BJ (cell line): ENCODE results near the gene TOP2A. TPM values are rescaled to one million over a fixed set of nuclear protein-coding genes. Genes with fewer than 3 reads are reported as not detected.

Experiments used
- CTCF ChIA-PET: fragments of 350-600 bp; formaldehyde crosslinking; extraction: SDS; loops from one replicate; lab custom pipeline; 2021; ENCODE audit warnings: antibody characterized with exemption, inconsistent platforms; lab: Yijun Ruan, JAX
- POLR2A ChIA-PET: fragments of 300-600 bp; sonication (Branson Sonifier 250); formaldehyde crosslinking; extraction: SDS; loops from one replicate; lab custom pipeline; 2021; ENCODE audit warnings: antibody characterized with exemption; lab: Charles Lee
- DNase-seq: peaks from one replicate; pipeline ENCODE4 v3.0.0-alpha.2; 2011; ENCODE audit warnings: low read depth
- H3K27me3 ChIP-seq: 2 replicates; pipeline ENCODE4 v1.6.0; 2011; ENCODE audit warnings: low read length; ENCODE audit not compliant: control insufficient read depth, insufficient read depth
- H3K36me3 ChIP-seq: 2 replicates; pipeline ENCODE4 v1.5.1; 2011; ENCODE audit warnings: low read length; ENCODE audit not compliant: control insufficient read depth, insufficient read depth
- H3K4me3 ChIP-seq: 2 replicates; pipeline ENCODE4 v1.5.1; 2011; ENCODE audit warnings: low read depth, mild to moderate bottlenecking, control low read depth, low read length
- polyA plus RNA-seq: library from polyadenylated mRNA; depleted of rRNA; stranded (reverse); fragments of >200 nt; gene quantifications from 2 replicates; pipeline ENCODE4 v1.2.3, GENCODE V29; 2011
- TF ChIP-seq, protein P1 (sequence below): IDR thresholded peaks from 2 replicates; pipeline ENCODE4 v1.5.1; 2011; ENCODE audit warnings: low read depth, mild to moderate bottlenecking, control low read depth, inconsistent platforms, low read length, moderate library complexity; ENCODE audit not compliant: insufficient read depth

Gene TOP2A
- polyA plus RNA-seq, 1 experiment: 31.8 TPM

DNA sequence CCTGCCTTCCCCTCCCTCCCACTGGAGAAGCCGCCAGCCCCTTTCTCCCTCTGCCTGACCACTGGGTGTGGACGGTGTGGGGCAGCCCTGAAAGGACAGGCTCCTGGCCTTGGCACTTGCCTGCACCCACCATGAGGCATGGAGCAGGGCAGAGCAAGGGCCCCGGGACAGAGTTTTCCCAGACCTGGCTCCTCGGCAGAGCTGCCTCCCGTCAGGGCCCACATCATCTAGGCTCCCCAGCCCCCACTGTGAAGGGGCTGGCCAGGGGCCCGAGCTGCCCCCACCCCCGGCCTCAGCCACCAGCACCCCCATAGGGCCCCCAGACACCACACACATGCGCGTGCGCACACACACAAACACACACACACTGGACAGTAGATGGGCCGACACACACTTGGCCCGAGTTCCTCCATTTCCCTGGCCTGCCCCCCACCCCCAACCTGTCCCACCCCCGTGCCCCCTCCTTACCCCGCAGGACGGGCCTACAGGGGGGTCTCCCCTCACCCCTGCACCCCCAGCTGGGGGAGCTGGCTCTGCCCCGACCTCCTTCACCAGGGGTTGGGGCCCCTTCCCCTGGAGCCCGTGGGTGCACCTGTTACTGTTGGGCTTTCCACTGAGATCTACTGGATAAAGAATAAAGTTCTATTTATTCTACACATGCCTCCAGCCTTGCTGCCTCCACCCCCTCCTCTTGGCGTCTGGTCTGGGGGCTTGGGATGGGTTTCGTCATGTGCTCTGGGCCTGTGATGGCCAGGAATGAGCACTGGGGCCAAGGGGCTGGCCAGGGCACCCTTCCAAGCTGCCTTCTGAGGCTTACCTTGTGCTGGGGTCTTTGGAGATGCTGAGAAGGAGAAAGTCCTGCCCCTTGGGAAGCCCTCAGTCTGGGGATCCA, 60.5 kb downstream of the TOP2A start:
- CTCF ChIA-PET: interaction anchor here (0.6 to 28.2 kb wide), 17 partner anchors 9 to 1308 kb away, joined by 3 to 762 read pairs (median 5); partner anchors contain the start of gene RARA
- no peak for DNase-seq

DNA sequence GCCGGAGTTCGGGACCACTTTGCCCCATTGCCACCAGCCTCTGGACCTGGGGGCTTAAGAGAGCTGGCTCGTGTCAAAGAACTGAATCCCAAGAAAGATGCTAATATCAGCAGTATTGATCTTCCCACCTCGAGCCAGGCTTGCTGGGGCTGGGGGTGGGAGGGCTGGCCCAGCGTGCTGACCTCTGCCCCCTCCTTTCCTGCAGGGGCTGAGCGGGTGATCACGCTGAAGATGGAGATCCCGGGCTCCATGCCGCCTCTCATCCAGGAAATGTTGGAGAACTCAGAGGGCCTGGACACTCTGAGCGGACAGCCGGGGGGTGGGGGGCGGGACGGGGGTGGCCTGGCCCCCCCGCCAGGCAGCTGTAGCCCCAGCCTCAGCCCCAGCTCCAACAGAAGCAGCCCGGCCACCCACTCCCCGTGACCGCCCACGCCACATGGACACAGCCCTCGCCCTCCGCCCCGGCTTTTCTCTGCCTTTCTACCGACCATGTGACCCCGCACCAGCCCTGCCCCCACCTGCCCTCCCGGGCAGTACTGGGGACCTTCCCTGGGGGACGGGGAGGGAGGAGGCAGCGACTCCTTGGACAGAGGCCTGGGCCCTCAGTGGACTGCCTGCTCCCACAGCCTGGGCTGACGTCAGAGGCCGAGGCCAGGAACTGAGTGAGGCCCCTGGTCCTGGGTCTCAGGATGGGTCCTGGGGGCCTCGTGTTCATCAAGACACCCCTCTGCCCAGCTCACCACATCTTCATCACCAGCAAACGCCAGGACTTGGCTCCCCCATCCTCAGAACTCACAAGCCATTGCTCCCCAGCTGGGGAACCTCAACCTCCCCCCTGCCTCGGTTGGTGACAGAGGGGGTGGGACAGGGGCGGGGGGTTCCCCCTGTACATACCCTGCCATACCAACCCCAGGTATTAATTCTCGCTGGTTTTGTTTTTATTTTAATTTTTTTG, 61.6 kb downstream of the TOP2A start:
- Histone ChIP-seq H3K4me3 (no peak overlapping the region), H3K36me3 (peaks cover 33% of the 10 kb centered on the region), H3K27me3 (no peaks in the 10 kb centered on the region; the same call in 1 of the 2 replicates)
- ChIA-PET CTCF (interaction anchor here (0.9 to 28.2 kb wide), 12 partner anchors 9 to 203 kb away, joined by 3 to 762 read pairs (median 11); partner anchors contain the start of gene RARA), POLR2A (no interaction called here)
- TF ChIP-seq, protein P1, sequence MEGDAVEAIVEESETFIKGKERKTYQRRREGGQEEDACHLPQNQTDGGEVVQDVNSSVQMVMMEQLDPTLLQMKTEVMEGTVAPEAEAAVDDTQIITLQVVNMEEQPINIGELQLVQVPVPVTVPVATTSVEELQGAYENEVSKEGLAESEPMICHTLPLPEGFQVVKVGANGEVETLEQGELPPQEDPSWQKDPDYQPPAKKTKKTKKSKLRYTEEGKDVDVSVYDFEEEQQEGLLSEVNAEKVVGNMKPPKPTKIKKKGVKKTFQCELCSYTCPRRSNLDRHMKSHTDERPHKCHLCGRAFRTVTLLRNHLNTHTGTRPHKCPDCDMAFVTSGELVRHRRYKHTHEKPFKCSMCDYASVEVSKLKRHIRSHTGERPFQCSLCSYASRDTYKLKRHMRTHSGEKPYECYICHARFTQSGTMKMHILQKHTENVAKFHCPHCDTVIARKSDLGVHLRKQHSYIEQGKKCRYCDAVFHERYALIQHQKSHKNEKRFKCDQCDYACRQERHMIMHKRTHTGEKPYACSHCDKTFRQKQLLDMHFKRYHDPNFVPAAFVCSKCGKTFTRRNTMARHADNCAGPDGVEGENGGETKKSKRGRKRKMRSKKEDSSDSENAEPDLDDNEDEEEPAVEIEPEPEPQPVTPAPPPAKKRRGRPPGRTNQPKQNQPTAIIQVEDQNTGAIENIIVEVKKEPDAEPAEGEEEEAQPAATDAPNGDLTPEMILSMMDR: no peak
- no peak for DNase-seq

More for the DNA sequence above, 60.5 kb downstream of the TOP2A start:
- POLR2A ChIA-PET: no interaction called here
- Histone ChIP-seq H3K27me3 (no peaks in the 10 kb centered on the region; the same call in 1 of the 2 replicates), H3K36me3 (peaks cover 27% of the 10 kb centered on the region), H3K4me3 (no peak overlapping the region)
- TF ChIP-seq, protein P1: no peak

DNA sequence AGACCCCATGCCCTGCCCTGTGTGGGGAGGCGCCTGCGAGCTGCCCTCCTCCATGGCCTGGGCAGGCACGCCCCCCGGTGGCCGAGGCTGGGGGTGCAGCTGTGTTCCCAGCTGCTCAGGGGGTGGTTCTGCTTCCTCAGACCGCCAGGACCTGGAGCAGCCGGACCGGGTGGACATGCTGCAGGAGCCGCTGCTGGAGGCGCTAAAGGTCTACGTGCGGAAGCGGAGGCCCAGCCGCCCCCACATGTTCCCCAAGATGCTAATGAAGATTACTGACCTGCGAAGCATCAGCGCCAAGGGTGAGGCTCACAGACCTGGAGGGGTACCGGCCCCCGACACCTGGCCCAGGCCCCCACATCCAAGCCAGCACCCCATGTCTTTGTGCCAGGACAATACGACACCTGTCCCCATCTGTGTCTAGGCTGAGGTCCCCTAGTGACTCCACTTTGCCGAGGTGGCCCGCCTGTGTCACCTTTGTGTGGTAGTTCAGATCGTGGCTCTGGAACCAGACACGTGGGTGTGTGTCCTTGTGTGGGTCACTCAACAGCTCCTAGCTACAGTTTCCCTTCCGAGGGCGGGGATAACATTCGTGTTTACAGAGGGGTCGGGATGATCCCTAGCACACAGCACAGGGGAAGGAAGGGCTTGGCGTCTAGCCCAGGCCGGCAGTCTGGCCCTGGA, 62.4 kb downstream of the TOP2A start:
- Histone ChIP-seq H3K4me3 (no peak overlapping the region), H3K36me3 (peaks cover 38% of the 10 kb centered on the region), H3K27me3 (no peaks in the 10 kb centered on the region; the same call in 1 of the 2 replicates)
- no peak for DNase-seq
- TF ChIP-seq, protein P1: peak; percentile 94
- CTCF ChIA-PET: interaction anchor here (0.6 to 28.2 kb wide), 26 partner anchors 9 to 203 kb away, joined by 3 to 762 read pairs (median 5); partner anchors contain the start of genes GJD3, RARA and TOP2A
- POLR2A ChIA-PET: no interaction called here

DNA sequence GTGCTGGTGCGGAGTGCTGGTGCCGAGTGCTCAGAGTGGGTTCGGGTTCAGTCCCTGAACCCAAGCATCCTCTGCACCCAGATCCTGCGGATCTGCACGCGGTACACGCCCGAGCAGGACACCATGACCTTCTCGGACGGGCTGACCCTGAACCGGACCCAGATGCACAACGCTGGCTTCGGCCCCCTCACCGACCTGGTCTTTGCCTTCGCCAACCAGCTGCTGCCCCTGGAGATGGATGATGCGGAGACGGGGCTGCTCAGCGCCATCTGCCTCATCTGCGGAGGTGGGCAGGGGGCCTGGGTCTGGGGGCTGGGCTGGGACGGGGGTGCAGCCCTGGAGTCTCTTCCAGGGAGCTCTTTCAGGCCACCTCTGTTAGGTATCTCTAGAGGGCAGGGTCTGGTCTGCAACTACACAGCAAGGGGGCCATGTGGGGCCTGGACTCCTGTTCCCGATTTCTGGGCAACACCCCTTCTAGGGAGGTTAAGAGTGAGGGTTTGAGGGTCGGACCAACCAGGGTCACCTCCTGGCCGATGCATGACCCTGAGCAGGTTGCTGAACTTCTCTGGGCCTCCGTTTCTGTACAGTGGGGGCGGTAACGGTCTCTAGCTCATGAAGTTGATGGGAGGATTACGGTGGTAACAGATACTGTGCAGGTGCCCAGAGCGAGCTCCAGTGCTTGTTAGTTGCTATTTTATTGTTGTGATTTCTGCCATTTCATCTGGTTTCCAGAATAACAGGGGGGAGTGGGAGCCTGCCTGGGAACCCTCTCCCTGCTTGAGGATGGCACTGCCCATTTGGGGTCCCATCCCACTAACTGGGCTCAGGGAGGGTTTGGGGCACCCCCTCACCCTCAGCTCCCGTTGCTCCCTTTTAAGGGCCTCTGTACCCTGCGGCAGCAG, 63.2 kb downstream of the TOP2A start:
- CTCF ChIA-PET: interaction anchor here (0.6 to 28.2 kb wide), 25 partner anchors 9 to 215 kb away, joined by 3 to 762 read pairs (median 5); partner anchors contain the start of genes GJD3, RARA and TOP2A
- no peak for DNase-seq

More for the DNA sequence above, 63.2 kb downstream of the TOP2A start:
- Histone ChIP-seq H3K36me3 (peaks cover 45% of the 10 kb centered on the region), H3K4me3 (no peak overlapping the region), H3K27me3 (no peaks in the 10 kb centered on the region; the same call in 1 of the 2 replicates)
- TF ChIP-seq, protein P1: no peak
- POLR2A ChIA-PET: interaction anchor here (0.6 kb wide), 1 partner anchor 19 kb away, joined by 5 read pairs; no protein-coding TSS in a partner anchor
